Cardiac muscle cell (in vitro differentiated cells and primary cell): ENCODE data around the gene LEUTX. TPM values are rescaled to one million over a fixed set of nuclear protein-coding genes. Genes with fewer than 3 reads are reported as not detected.

Source experiments
- DNase-seq, 2 donors: peaks; one replicate each; pipeline versions ENCODE4 v3.0.0 to v3.0.0-alpha.2; 2010 to 2017; ENCODE audit warnings: low read depth in 1 of 2, low spot score in 1 of 2
- H3K27ac ChIP-seq: fragments of 200-600 bp; sonication (generic); 2 replicates; pipeline ENCODE4 v1.5.1; 2016
- H3K27me3 ChIP-seq: fragments of 200-600 bp; sonication (generic); 2 replicates; pipeline ENCODE4 v1.6.0; 2016; ENCODE audit warnings: control low read depth
- H3K36me3 ChIP-seq: fragments of 200-600 bp; sonication (generic); 2 replicates; pipeline ENCODE4 v1.5.1; 2016; ENCODE audit warnings: control low read depth
- H3K4me1 ChIP-seq: fragments of 200-600 bp; sonication (generic); 2 replicates; pipeline ENCODE4 v1.8.1; 2017; ENCODE audit warnings: low read depth, mild to moderate bottlenecking, mixed run types
- H3K4me3 ChIP-seq: fragments of 200-600 bp; sonication (generic); 2 replicates; pipeline ENCODE4 v1.5.1; 2016; ENCODE audit warnings: mild to moderate bottlenecking
- H3K9me3 ChIP-seq: fragments of 200-600 bp; sonication (generic); 2 replicates; pipeline ENCODE4 v1.5.1; 2017; ENCODE audit warnings: low read depth, mild to moderate bottlenecking, control low read depth
- polyA plus RNA-seq: library from polyadenylated mRNA; unstranded; fragments of >200 nt; fragmentation: Nextera tagmentation; extraction: Ambion mirVana; gene quantifications from 2 replicates; pipeline ENCODE4 v1.2.1, GENCODE V29; 2016
- total RNA-seq: library from RNA; depleted of rRNA; stranded (reverse); fragments of >200 nt; gene quantifications from 2 replicates; pipeline ENCODE4 v1.2.3, GENCODE V29; 2016
- TF ChIP-seq, protein P1 (sequence below): IDR thresholded peaks from 2 replicates; pipeline ENCODE4 v1.5.1; 2012; ENCODE audit warnings: low read depth, mild to moderate bottlenecking, low read length

LEUTX gene
- total and polyA plus RNA-seq, 2 experiments from 2014 or later: not detected

DNA sequence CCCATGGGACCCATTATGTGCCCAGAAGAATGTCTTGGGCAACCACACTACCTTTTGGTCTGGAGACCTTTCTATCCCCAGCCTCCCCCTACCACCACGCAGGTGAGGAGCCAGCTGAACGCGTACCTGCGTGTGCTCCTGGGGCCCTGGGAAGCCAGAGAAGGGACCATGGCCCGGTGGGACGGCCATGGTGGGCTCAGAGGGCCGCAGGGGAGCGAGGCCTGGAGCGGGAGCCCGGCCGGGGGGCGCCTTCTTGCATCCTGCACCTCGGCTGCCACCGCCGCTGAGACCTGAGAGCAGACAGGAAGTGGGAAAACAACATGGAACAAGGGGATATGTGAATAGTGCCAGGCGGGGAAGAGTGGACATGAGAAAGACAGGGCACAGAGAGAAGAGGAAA, 53.0 kb downstream of the LEUTX start:
- Histone ChIP-seq H3K27me3 (no peaks in the 10 kb centered on the region), H3K27ac (no peak overlapping the region), H3K4me1 (no peaks in the 10 kb centered on the region), H3K36me3 (peaks cover 40% of the 10 kb centered on the region), H3K4me3 (no peak overlapping the region), H3K9me3 (no peaks in the 10 kb centered on the region)
- TF ChIP-seq, protein P1, sequence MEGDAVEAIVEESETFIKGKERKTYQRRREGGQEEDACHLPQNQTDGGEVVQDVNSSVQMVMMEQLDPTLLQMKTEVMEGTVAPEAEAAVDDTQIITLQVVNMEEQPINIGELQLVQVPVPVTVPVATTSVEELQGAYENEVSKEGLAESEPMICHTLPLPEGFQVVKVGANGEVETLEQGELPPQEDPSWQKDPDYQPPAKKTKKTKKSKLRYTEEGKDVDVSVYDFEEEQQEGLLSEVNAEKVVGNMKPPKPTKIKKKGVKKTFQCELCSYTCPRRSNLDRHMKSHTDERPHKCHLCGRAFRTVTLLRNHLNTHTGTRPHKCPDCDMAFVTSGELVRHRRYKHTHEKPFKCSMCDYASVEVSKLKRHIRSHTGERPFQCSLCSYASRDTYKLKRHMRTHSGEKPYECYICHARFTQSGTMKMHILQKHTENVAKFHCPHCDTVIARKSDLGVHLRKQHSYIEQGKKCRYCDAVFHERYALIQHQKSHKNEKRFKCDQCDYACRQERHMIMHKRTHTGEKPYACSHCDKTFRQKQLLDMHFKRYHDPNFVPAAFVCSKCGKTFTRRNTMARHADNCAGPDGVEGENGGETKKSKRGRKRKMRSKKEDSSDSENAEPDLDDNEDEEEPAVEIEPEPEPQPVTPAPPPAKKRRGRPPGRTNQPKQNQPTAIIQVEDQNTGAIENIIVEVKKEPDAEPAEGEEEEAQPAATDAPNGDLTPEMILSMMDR: no peak
- DNase-seq: no peak

DNA sequence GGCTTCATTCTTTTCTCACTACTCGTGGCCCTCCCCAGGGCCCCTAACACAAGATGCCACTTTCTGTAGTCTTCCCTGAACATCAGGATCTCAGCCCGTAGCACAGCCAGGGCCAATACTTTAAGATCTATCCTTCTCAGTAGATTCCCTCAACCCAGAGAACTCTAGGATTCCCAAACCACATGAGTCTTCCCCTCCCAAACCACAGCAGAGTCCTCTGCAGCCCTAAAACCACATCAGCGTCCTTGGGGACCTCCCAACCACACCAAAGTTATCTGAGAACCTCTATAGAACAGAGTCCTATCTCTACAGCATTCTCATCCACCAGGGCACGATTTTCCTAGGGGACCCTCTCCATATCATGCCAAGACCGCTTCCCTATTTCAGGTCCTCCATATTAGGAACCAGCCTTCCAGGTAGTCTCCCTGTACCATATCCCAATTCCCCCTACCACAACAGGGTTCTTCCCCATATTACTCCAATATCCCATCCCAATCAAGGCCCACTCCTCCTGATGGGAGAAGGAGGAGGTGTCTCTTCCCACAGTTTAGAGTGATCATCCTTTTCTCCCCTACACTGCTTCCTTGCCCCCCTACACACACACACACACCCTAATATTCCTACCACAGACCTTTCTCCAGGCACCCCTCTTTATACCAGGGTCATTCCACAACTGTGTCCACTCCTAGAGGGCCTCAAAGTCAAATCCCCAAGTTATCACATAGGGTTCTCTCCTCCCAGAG, 53.9 kb downstream of the LEUTX start:
- H3K9me3 ChIP-seq: no peaks in the 10 kb centered on the region
- H3K36me3 ChIP-seq: peaks cover 42% of the 10 kb centered on the region
- TF ChIP-seq, protein P1: no peak
- H3K27ac ChIP-seq: peak overlapping the region; percentile 84
- H3K4me1 ChIP-seq: no peaks in the 10 kb centered on the region
- H3K4me3 ChIP-seq: peak overlapping the region; percentile 87
- H3K27me3 ChIP-seq: no peaks in the 10 kb centered on the region
- DNase-seq: peak in 1 of 2 donors; percentile 14

DNA sequence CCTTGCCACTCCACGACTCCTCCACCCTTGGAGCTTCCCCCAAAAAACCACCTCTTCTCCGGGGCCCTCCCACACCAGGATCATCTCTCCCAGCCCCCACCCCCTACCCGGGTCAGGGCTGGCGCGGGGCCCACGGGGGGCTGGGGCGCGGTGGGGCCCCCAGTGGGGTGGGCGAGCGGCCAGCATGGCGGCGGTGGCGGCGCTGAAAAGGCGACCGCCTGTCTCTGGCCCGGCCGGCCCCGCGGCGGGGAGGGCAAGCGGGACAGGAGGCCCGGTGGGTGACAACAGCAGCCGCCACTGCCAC, 54.5 kb downstream of the LEUTX start:
- Histone ChIP-seq H3K9me3 (no peaks in the 10 kb centered on the region), H3K4me1 (no peaks in the 10 kb centered on the region), H3K36me3 (peaks cover 45% of the 10 kb centered on the region), H3K27me3 (no peaks in the 10 kb centered on the region), H3K4me3 (peak overlapping the region; percentile 87), H3K27ac (peak overlapping the region; percentile 84)
- DNase-seq: no peak
- TF ChIP-seq, protein P1: no peak

GRCh38 chr19:39833464-39834286, 55.0 kb downstream of the LEUTX start, which contains the start of gene DYRK1B:
Gene DYRK1B, minus strand, starts transcription at chr19:39834162. Its CDS starts 2,295 bp downstream, at chr19:39831867.
- DNase-seq: peak; percentile 99
- Histone ChIP-seq H3K9me3 (no peaks in the 10 kb centered on the region), H3K27ac (peak within 1 kb of the TSS; percentile 87), H3K4me3 (peak within 1 kb of the TSS; percentile 87), H3K4me1 (no peaks in the 10 kb centered on the region), H3K27me3 (no peaks in the 10 kb centered on the region), H3K36me3 (peaks cover 44% of the 10 kb centered on the region)
- TF ChIP-seq, protein P1: no peak

GRCh38 chr19:39834287-39834841, 55.7 kb downstream of the LEUTX start:
- no peak for DNase-seq
- peaks cover 45% of the 10 kb centered on the region for H3K36me3 ChIP-seq
- TF ChIP-seq, protein P1: no peak
- H3K4me3 ChIP-seq: no peak overlapping the region
- H3K27ac ChIP-seq: peak overlapping the region; percentile 56
- no peaks in the 10 kb centered on the region for H3K4me1 ChIP-seq
- no peaks in the 10 kb centered on the region for H3K27me3 ChIP-seq
- H3K9me3 ChIP-seq: no peaks in the 10 kb centered on the region

Other genes starting within 250 kb of the LEUTX start
- gene EID2B, start 246.0 kb upstream of the LEUTX start, total RNA-seq: 9.5 and 17.5 TPM in 2 replicates
- 8.4 and 14.1 TPM in 2 replicates for gene EID2B, start 246.0 kb upstream of the LEUTX start, polyA plus RNA-seq
- gene EID2, start 238.7 kb upstream of the LEUTX start, total RNA-seq: 20.3 and 44.5 TPM in 2 replicates
- gene EID2, start 238.7 kb upstream of the LEUTX start, polyA plus RNA-seq: 70.2 and 75.0 TPM in 2 replicates
- gene LGALS13, start 176.3 kb upstream of the LEUTX start, total RNA-seq: not detected in 2 replicates
- gene LGALS13, start 176.3 kb upstream of the LEUTX start, polyA plus RNA-seq: not detected in 2 replicates
- not detected in 2 replicates for gene LGALS16, start 122.9 kb upstream of the LEUTX start, total RNA-seq
- not detected in 2 replicates for gene LGALS16, start 122.9 kb upstream of the LEUTX start, polyA plus RNA-seq
- not detected in 2 replicates for gene LGALS14, start 74.4 kb upstream of the LEUTX start, total RNA-seq
- not detected in 2 replicates for gene LGALS14, start 74.4 kb upstream of the LEUTX start, polyA plus RNA-seq
- not detected in 2 replicates for gene CLC, start 40.8 kb upstream of the LEUTX start, total RNA-seq
- not detected in 2 replicates for gene CLC, start 40.8 kb upstream of the LEUTX start, polyA plus RNA-seq
- 19.2 and 28.6 TPM in 2 replicates for gene DYRK1B, start 55.3 kb downstream of the LEUTX start, total RNA-seq
- 22.0 and 31.4 TPM in 2 replicates for gene DYRK1B, start 55.3 kb downstream of the LEUTX start, polyA plus RNA-seq
- gene FBL, start 67.5 kb downstream of the LEUTX start, total RNA-seq: 109 and 140 TPM in 2 replicates
- 104 and 124 TPM in 2 replicates for gene FBL, start 67.5 kb downstream of the LEUTX start, polyA plus RNA-seq
- gene FCGBP, start 155.8 kb downstream of the LEUTX start, total RNA-seq: 0.57 and 0.70 TPM in 2 replicates
- gene FCGBP, start 155.8 kb downstream of the LEUTX start, polyA plus RNA-seq: not detected in 2 replicates
- gene PSMC4, start 192.3 kb downstream of the LEUTX start, total RNA-seq: 101 and 152 TPM in 2 replicates
- 87.2 and 126 TPM in 2 replicates for gene PSMC4, start 192.3 kb downstream of the LEUTX start, polyA plus RNA-seq
- gene ZNF546, start 218.2 kb downstream of the LEUTX start, total RNA-seq: 4.1 and 8.6 TPM in 2 replicates
- gene ZNF546, start 218.2 kb downstream of the LEUTX start, polyA plus RNA-seq: 3.2 and 6.6 TPM in 2 replicates